Measurements from ENCODE around the gene WNT3. TPM values are rescaled to one million over a fixed set of nuclear protein-coding genes. Genes with fewer than 3 reads are reported as not detected.
A peak's percentile ranks its signal among the peaks of the same experiment; 100 is the strongest.
"Not testable (repeated sequence)": the region's sequence is repeated elsewhere in the genome, so short reads cannot be mapped to it uniquely, and the experiment has no call there.

Gene WNT3
- total and polyA plus RNA-seq, 5 donors, result 0.79 to 2.5 (median 1.0) TPM

DNA sequence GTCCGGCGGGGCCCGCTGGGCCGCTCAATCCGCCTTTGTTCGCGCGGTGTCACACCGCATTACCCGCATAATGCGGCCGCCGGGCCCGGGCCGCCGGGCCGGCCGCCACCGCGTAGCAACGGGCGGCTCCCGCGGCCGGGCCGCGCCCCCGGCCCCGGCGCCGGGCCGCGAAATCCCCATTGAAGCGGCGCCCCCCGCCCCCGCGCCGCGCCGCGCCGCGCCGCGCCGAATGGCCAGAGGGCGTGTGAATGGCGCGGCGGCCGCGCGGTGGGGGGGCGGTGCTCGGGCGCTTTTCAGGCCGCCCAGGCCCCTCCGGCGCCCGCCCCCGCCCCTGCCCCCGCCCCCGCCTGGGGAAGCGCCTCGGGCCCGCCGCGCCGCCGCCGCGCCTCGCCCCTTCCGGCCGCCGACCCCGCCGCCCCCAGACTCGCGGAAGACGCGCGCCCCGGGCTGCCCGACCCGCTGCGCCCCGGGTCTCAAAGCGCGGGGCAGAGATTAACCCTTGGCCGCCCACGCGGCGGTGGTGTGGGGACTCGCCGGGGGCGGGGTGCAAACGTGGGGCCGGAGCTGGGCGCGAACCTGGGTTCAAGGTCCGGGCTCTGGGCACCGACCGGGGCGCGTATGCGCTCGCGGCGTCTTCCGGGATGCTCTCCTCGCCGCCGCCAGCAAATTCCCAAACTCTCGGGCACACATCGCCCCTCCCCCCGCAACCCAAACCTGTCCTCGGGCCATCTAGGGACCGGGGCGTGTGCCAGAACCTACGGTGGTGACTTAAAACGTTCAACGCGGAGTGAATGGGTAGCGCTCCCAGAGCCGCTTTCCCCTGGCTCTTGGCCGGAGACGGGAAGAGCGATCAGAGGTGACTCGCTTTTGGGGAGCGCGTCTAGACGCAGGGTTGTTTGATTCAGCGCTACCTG, 46.7 kb downstream of the WNT3 start:
- Histone ChIP-seq H3K27ac (ENCODE audit: low read length) (no peak overlapping the region), H3K9me3 (ENCODE audit: control insufficient read depth, low read length) (no peaks in the 10 kb centered on the region), H3K27me3 (ENCODE audit: control insufficient read depth, insufficient read depth) (no peaks in the 10 kb centered on the region), H3K4me3 (ENCODE audit: low read length) (peak overlapping the region; percentile 70), H3K4me1 (ENCODE audit: control insufficient read depth, insufficient read depth, low read length) (no peaks in the 10 kb centered on the region)
- 2% methylated on average over 133 of the region's 135 CpGs for WGBS
- ATAC-seq (no peak), DNase-seq (peak; percentile 45 to 77 (median 70))
- intact Hi-C loops (cut with DNase I), result no loop called here

- H3K4me1 ChIP-seq (ENCODE audit: control insufficient read depth, insufficient read depth, low read length), result no peaks in the 10 kb centered on the region
- intact Hi-C loops (cut with DNase I), result no loop called here
- WGBS, result 3% methylated on average over 73 of the region's 73 CpGs
- ATAC-seq (peak; percentile 62 to 70), DNase-seq (peak; percentile 57 to 75 (median 69))
- no peak overlapping the region for H3K27ac ChIP-seq (ENCODE audit: low read length)
- peak overlapping the region; percentile 70 for H3K4me3 ChIP-seq (ENCODE audit: low read length)
- H3K27me3 ChIP-seq (ENCODE audit: control insufficient read depth, insufficient read depth), result no peaks in the 10 kb centered on the region
- no peaks in the 10 kb centered on the region for H3K9me3 ChIP-seq (ENCODE audit: control insufficient read depth, low read length)
These were observed 47.5 kb downstream of the WNT3 start for GRCh38 chr17:46770818-46771560.

DNA sequence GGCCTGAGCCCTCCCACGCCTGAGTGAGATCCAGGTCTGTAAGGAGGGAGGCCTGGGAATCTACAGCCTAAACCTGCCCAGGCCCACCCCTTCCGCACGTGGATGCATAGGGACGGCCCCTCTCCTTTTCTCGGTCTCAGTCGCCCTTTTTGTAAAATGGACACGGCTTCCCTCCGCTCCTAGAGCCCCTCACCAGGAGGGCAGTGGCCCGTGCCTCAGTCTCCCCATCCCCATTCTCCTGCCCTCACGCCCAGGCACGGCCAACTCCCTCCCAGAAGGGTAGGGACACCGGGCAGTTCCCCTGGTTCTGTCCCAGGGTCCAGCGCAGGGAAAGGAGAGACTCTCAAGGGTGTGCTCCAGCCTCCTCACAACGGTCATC, 48.1 kb downstream of the WNT3 start:
- no peaks in the 10 kb centered on the region for H3K27me3 ChIP-seq (ENCODE audit: control insufficient read depth, insufficient read depth)
- H3K4me3 ChIP-seq (ENCODE audit: low read length), result no peak overlapping the region
- WGBS, result 65% methylated on average over 14 of the region's 14 CpGs
- intact Hi-C loops (cut with DNase I), result no loop called here
- H3K27ac ChIP-seq (ENCODE audit: low read length), result no peak overlapping the region
- no peaks in the 10 kb centered on the region for H3K9me3 ChIP-seq (ENCODE audit: control insufficient read depth, low read length)
- no peak for DNase-seq
- H3K4me1 ChIP-seq (ENCODE audit: control insufficient read depth, insufficient read depth, low read length), result peaks cover 3% of the 10 kb centered on the region
- ATAC-seq, result no peak

GRCh38 chr17:46769531-46770438, 48.7 kb downstream of the WNT3 start:
- ATAC-seq (no peak), DNase-seq (peak in 1 of 3 donors; percentile 59)
- 58% methylated on average over 56 of the region's 56 CpGs for WGBS
- Histone ChIP-seq H3K4me3 (ENCODE audit: low read length) (no peak overlapping the region), H3K4me1 (ENCODE audit: control insufficient read depth, insufficient read depth, low read length) (peaks cover 10% of the 10 kb centered on the region), H3K27me3 (ENCODE audit: control insufficient read depth, insufficient read depth) (no peaks in the 10 kb centered on the region), H3K27ac (ENCODE audit: low read length) (no peak overlapping the region), H3K9me3 (ENCODE audit: control insufficient read depth, low read length) (no peaks in the 10 kb centered on the region)
- intact Hi-C loops (cut with DNase I), result no loop called here

- H3K27me3 ChIP-seq (ENCODE audit: control insufficient read depth, insufficient read depth); DNase-seq; intact Hi-C loops (cut with DNase I); ATAC-seq; H3K4me3 ChIP-seq (ENCODE audit: low read length); H3K27ac ChIP-seq (ENCODE audit: low read length); H3K9me3 ChIP-seq (ENCODE audit: control insufficient read depth, low read length): not testable (repeated sequence)
- WGBS, result 96% methylated on average over 14 of the region's 14 CpGs
- peaks cover 14% of the 10 kb centered on the region for H3K4me1 ChIP-seq (ENCODE audit: control insufficient read depth, insufficient read depth, low read length)
These were observed 49.6 kb downstream of the WNT3 start for GRCh38 chr17:46768896-46769295.

- ATAC-seq, result no peak
- WGBS, result 93% methylated on average over 15 of the region's 15 CpGs
- Histone ChIP-seq H3K27me3 (ENCODE audit: control insufficient read depth, insufficient read depth) (no peaks in the 10 kb centered on the region), H3K4me1 (ENCODE audit: control insufficient read depth, insufficient read depth, low read length) (peaks cover 14% of the 10 kb centered on the region), H3K4me3 (ENCODE audit: low read length) (no peak overlapping the region), H3K27ac (ENCODE audit: low read length) (no peak overlapping the region), H3K9me3 (ENCODE audit: control insufficient read depth, low read length) (no peaks in the 10 kb centered on the region)
- intact Hi-C loops (cut with DNase I), result no loop called here
- no peak for DNase-seq
These were observed 50.0 kb downstream of the WNT3 start for GRCh38 chr17:46768540-46768870.

GRCh38 chr17:46766493-46767491, 51.7 kb downstream of the WNT3 start:
- ATAC-seq, result no peak
- H3K9me3 ChIP-seq (ENCODE audit: control insufficient read depth, low read length), result no peaks in the 10 kb centered on the region
- intact Hi-C loops (cut with DNase I), result no loop called here
- no peak overlapping the region for H3K27ac ChIP-seq (ENCODE audit: low read length)
- H3K4me1 ChIP-seq (ENCODE audit: control insufficient read depth, insufficient read depth, low read length), result peaks cover 14% of the 10 kb centered on the region
- 93% methylated on average over 21 of the region's 21 CpGs for WGBS
- no peaks in the 10 kb centered on the region for H3K27me3 ChIP-seq (ENCODE audit: control insufficient read depth, insufficient read depth)
- H3K4me3 ChIP-seq (ENCODE audit: low read length), result no peak overlapping the region
- DNase-seq, result no peak

DNA sequence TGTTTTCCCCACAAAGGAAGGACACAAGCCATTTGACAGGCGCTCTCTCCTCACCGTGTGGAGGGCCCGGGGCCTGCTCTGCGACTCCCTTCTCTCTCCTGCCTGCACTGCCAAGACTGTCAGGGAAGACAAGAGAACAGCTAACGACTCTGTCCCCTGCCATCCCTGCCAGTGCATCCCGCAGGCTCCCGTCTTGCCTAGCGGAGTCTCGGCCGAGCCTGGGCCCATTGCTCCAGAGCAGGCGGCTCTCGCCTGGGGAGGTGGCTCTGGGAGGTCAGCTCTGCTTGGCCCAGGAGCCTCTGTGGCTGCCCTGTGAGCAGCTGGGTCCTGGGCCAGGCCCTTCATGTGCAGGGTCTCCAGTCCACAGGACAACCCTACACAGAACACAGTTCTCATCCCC, 53.0 kb downstream of the WNT3 start:
- intact Hi-C loops (cut with DNase I), result no loop called here
- Histone ChIP-seq H3K9me3 (ENCODE audit: control insufficient read depth, low read length) (no peaks in the 10 kb centered on the region), H3K27me3 (ENCODE audit: control insufficient read depth, insufficient read depth) (no peaks in the 10 kb centered on the region), H3K4me1 (ENCODE audit: control insufficient read depth, insufficient read depth, low read length) (peaks cover 14% of the 10 kb centered on the region), H3K27ac (ENCODE audit: low read length) (peak overlapping the region; percentile 38), H3K4me3 (ENCODE audit: low read length) (no peak overlapping the region)
- ATAC-seq (peak; percentile 2 to 7), DNase-seq (no peak)
- 79% methylated on average over 12 of the region's 12 CpGs for whole genome bisulfite sequencing

DNA sequence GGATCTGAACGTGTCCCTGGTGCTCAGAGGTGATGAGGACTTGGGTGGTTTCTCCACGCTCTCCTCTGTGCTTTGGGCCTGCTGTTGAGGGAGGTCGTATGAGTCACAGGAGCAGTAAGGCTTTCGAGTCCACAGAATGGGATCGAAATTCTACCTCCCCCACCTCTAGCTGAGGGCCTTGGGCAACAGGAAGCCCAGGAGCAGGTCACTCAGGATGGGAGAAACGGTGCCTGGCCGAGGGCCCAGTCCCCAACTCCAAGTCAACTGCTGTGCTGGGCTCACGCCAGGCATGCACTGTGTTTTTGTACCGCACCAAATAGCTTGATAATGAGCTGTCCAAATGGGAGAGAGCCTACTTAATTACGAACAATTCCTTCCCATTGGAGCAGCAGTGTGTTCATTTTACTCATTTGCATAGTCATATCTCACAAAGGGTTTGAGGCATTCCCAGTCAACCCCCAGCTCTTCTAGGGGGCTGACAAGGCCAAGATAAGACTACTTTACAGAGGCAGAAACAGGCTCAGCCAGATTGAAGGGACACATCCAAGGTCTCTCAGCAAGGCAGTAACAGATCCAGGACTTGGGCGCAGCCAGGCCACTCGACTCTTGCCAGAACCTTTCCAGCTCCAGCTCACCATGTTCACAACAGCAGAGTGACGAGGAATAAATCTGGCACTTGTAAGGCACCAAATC, 53.6 kb downstream of the WNT3 start:
- DNase-seq, result peak; percentile 82 to 92 (median 88)

More for the DNA sequence above, 53.6 kb downstream of the WNT3 start:
- ATAC-seq, result peak; percentile 82 to 89
- Histone ChIP-seq H3K4me1 (ENCODE audit: control insufficient read depth, insufficient read depth, low read length) (peaks cover 14% of the 10 kb centered on the region), H3K27me3 (ENCODE audit: control insufficient read depth, insufficient read depth) (no peaks in the 10 kb centered on the region), H3K4me3 (ENCODE audit: low read length) (no peak overlapping the region), H3K27ac (ENCODE audit: low read length) (peak overlapping the region; percentile 38), H3K9me3 (ENCODE audit: control insufficient read depth, low read length) (no peaks in the 10 kb centered on the region)
- intact Hi-C loops (cut with DNase I), result no loop called here
- 28% methylated on average over 13 of the region's 13 CpGs for WGBS
